ENCODE measurements around the gene PKHD1. TPM values are rescaled to one million over a fixed set of nuclear protein-coding genes. Genes with fewer than 3 reads are reported as not detected.

The PKHD1 gene
- total and polyA plus RNA-seq, 2 of the 8 experiments (the other 6 are each of a cell fraction or from before 2014, with no cell fraction given): 0.06 to 0.09 TPM

- ChIA-PET POLR2A (ENCODE audit: partially characterized antibody) (no interaction called here), CTCF (ENCODE audit: partially characterized antibody) (interaction anchor here (0.7 to 5.2 kb wide), 5 partner anchors 8 to 53 kb away, joined by 3 to 28 read pairs (median 3); no protein-coding TSS in a partner anchor)
- no peaks in the 10 kb centered on the region for H3K79me1 ChIP-seq (ENCODE audit: low read depth, low read length)
- no peaks in the 10 kb centered on the region for H3K9me3 ChIP-seq (ENCODE audit: insufficient read depth in 2 of 2, low read depth in 1 of 2, low read length in 1 of 2)
- no peak overlapping the region for H3K27ac ChIP-seq (ENCODE audit: low read depth, low read length)
- H3K4me1 ChIP-seq (replicated peaks in 1 of 4; ENCODE audit: control insufficient read depth in 3 of 4, insufficient read depth in 4 of 4, low read length in 3 of 4): 0 out of 7 replicates have a peak, but pooled peaks cover 0 to 3% (median 1%) of the 10 kb centered on the region in 4 experiments
- WGBS, 2 experiments (ENCODE audit: extremely low coverage in 1 of 2, insufficient coverage in 1 of 2, insufficient read length in 1 of 2, insufficient replicate concordance in 2 of 2, low coverage in 1 of 2, low lambda C conversion rate in 2 of 2, missing lambda C conversion rate in 1 of 2): 93% methylated on average over 1 of the region's 1 CpG; no CpG with 5 or more reads in 1 of the 2 experiments
- no peak overlapping the region for H3K4me3 ChIP-seq (ENCODE audit: extremely low read depth in 1 of 4, insufficient read depth in 2 of 4, low read depth in 3 of 4, low read length in 4 of 4)
- H2BK5ac ChIP-seq (ENCODE audit: low read depth, low read length): no peak overlapping the region
- TF ChIP-seq SRF (IDR thresholded peaks at IDR 0.05; ENCODE audit: low read depth, low read length) (no peak), KDM4A (IDR thresholded peaks at IDR 0.05; ENCODE audit: low read depth, low read length, severe bottlenecking) (no peak), CTCF (IDR thresholded peaks at IDR 0.05; ENCODE audit: control extremely low read depth in 1 of 3, insufficient read depth in 1 of 3, low read depth in 1 of 3, low read length in 3 of 3) (no peak), TAF7 (optimal IDR thresholded peaks at IDR 0.05; ENCODE audit: borderline replicate concordance, low read depth, low read length) (no peak), JUN (IDR thresholded peaks at IDR 0.05; ENCODE audit: low read depth, low read length) (no peak), MAFK (IDR thresholded peaks at IDR 0.05; ENCODE audit: low read depth, low read length) (no peak), RBBP5 (IDR thresholded peaks at IDR 0.05; ENCODE audit: borderline replicate concordance, low read depth, low read length) (no peak), GABPA (IDR thresholded peaks at IDR 0.05; ENCODE audit: borderline replicate concordance, insufficient read depth, low read length) (no peak), CBX8 (IDR thresholded peaks at IDR 0.05; ENCODE audit: borderline replicate concordance, low read depth, low read length) (no peak)
- TF ChIP-seq, protein P1, sequence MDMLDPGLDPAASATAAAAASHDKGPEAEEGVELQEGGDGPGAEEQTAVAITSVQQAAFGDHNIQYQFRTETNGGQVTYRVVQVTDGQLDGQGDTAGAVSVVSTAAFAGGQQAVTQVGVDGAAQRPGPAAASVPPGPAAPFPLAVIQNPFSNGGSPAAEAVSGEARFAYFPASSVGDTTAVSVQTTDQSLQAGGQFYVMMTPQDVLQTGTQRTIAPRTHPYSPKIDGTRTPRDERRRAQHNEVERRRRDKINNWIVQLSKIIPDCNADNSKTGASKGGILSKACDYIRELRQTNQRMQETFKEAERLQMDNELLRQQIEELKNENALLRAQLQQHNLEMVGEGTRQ (IDR thresholded peaks at IDR 0.05; ENCODE audit: low read length): no peak
- no peaks in the 10 kb centered on the region for H4K20me1 ChIP-seq (replicated peaks in 1 of 2; ENCODE audit: control insufficient read depth in 1 of 2, insufficient read depth in 2 of 2, low read length in 2 of 2)
- no peaks in the 10 kb centered on the region for H3K79me2 ChIP-seq (ENCODE audit: control insufficient read depth in 1 of 2, insufficient read depth in 2 of 2, low read length in 2 of 2)
- H2BK20ac ChIP-seq (ENCODE audit: low read length): no peak overlapping the region
- peaks cover 5% of the 10 kb centered on the region; the same call in 1 of the 2 replicates for H3K23me2 ChIP-seq (ENCODE audit: low read depth, low read length)
- no peak overlapping the region for H4K91ac ChIP-seq (replicated peaks; ENCODE audit: insufficient read length, low read length)
- no peak overlapping the region for H3K56ac ChIP-seq (replicated peaks; ENCODE audit: insufficient read length, low read depth, low read length)
- H2AK5ac ChIP-seq (ENCODE audit: low read depth, low read length): no peak overlapping the region
- H2BK120ac ChIP-seq (replicated peaks; ENCODE audit: low read depth, low read length): no peak overlapping the region
- no peak overlapping the region for H3K18ac ChIP-seq (ENCODE audit: extremely low read depth, low read length)
- H4K8ac ChIP-seq (ENCODE audit: extremely low read depth, insufficient read depth, low read length): no peak overlapping the region
- no peak overlapping the region for H4K5ac ChIP-seq (ENCODE audit: insufficient read length, low read depth, low read length)
- no peak overlapping the region for H3K23ac ChIP-seq (ENCODE audit: insufficient read length)
- no peak overlapping the region for H2AFZ ChIP-seq (ENCODE audit: low read length)
- no peak overlapping the region for H3K4me2 ChIP-seq (ENCODE audit: insufficient read depth in 1 of 2, low read depth in 2 of 2, low read length in 2 of 2)
- DNase-seq (ENCODE audit: low read depth in 1 of 2, low spot score in 2 of 2) (no peak), FAIRE-seq (no peak)
- no peak overlapping the region for H3K4ac ChIP-seq (replicated peaks; ENCODE audit: insufficient read length, low read depth, low read length)
- no peak overlapping the region for H3K9ac ChIP-seq (replicated peaks in 1 of 4; ENCODE audit: extremely low read depth in 1 of 4, low read depth in 3 of 4, low read length in 3 of 4)
- H3K36me3 ChIP-seq (ENCODE audit: control insufficient read depth in 2 of 4, insufficient read depth in 4 of 4, low read length in 3 of 4): no peaks in the 10 kb centered on the region
- H2BK12ac ChIP-seq (ENCODE audit: low read depth, low read length): no peak overlapping the region
- no peaks in the 10 kb centered on the region for H3K27me3 ChIP-seq (replicated peaks in 1 of 4; ENCODE audit: control insufficient read depth in 3 of 4, extremely low read depth in 1 of 4, insufficient read depth in 3 of 4, low read length in 3 of 4)
- H2BK15ac ChIP-seq (ENCODE audit: low read length): no peak overlapping the region
- no peak overlapping the region for H3K14ac ChIP-seq (ENCODE audit: insufficient read length)
Observed at GRCh38 chr6:52013035-52013434, 74.4 kb downstream of the PKHD1 start.

All from H1 (cell line).